ENCODE results near the gene CCDC201.
"Not testable (repeated sequence)": the region's sequence is repeated elsewhere in the genome, so short reads cannot be mapped to it uniquely, and the experiment has no call there.

CCDC201 gene

DNA sequence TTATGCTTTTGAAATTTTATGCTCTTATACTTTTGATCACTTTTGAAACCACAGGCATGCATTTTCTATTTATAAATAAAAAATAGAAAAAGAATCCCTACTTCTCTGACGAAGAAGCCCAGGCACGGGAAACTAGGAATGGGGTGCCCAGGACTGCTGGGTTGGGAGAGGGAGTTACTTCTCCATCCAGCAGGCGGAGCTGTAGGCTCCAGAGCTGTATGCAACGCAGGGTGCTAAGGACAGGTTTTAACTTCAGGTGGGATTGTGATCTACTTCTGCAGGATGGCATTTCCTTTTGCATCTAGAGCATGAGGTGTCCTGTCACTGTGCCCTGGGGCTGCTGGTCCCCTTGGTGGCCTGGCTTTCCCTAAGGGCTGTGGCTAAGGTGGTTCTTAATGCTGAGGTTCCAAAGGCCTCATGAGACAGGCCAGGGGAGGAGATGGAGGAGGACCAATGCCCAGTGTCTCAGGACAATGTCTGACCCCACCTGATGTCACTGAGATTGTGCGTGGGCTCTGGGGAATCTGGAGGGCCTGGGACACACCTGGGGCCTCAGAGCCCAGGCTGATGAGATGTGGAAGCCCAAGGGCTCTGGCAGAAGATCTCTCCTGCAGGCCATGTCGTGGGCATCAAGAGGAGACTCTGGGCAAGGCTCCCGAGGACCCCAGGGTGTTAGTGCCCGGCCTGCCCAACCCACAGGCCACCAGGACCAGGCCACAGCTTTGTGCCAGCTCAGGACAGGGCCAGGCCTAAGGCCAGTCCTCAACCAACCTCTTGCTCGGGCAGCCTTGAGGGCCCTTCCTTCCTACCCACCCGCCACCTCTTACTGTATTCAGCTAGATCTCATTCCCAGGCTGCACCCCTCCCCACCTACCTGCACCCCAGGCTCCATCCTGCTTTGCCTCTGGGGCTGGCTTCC is 507 bp downstream of the CCDC201 start:
- no peak for DNase-seq

DNA sequence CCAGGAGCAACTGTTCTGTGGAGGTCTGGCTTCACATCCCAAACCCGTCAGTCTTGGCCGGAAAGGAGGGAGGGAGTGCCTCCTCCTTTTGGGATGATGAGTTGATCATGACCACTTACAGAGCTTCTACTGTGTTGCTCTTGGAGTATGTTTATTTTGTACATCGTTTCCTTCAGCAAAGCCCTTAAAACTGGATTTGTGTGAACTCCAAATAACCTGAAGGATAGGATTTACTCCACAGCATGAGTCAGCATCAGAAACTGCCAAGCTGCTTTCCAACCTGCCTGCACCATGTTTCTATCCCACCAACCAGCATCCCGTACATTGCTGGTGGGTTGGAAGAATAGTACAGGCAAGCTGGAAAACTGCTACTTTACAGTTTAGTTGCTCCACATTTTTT is 3.5 kb downstream of the CCDC201 start:
- no peak for DNase-seq

DNA sequence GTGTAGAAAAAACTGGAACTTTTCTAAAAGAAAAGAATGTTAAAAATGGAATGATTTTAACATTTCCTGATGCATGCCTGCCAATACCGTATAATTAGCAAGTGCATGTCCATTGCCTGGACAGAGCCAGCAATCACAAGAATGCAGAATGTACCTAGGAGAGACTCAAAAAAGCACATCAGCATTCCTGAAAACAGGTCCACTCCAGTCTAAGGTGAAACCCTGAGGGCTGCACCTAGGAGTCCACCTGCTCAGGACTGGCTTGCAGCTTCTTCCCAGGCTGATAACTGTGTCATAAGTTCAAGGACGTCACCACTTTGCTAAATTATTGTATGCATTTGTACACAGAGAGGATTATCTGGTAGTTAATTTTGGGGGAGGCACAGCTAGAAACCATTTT is 5.4 kb downstream of the CCDC201 start:
- DNase-seq, result no peak

DNA sequence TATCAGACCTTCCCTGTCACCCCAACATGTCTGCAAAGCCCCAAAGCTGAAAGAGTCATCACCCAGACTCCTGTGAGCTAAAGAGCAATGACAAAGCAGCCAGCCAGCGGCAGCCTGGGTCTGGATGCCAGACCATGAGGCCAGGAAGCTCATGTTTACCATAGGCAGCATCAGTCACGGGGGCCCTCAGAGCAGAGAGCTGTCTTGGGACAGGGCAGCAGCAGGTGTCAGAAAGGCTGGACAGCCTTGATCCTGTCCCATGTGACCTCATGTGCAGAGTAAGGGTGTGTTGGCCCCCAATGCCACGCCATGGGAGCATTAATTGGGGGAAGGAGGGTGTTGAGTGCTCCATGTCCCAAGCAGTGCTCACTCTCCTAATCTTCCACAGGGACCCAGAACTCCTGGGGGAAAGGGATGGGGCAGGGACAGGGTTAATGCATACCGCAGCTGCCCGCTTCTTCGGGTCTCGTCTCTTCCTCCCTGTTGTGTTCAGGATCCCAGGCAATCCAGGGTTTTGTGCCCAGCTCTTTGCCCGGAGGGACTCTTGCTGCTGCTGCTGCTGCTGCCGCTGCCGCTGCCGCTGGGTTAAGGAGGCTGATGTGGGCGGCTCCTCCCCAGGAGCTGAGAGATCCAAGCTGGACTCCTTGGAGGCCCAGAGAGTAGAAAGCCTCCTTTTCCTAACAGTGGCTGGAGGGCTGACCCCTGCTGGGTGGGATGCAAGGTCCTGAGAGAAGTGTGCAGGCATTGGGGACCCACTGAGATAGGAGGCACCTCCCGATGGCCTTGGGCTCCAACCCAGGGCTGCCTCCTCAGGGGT is 7.1 kb downstream of the CCDC201 start:
- DNase-seq, result no peak

DNA sequence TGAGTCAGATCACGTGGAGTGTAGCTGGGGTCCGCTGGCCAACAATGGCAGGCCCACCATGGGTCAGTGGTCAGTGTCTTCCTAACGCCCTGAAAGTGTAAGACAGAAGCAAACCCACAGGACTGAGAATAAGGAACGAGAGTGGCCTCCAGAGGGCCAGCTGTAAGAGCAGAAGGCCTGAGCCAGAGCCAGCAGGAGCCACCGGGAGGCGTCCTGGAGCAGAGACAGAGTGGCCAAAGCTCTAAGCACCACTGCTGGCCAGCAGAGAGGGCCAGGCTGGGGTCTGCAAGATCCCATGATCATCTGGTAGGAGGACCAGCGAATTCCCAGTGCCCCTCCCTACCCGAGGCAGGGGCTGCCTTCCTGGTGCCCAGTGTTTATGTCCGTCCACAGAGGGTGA is 9.2 kb downstream of the CCDC201 start:
- no peak for DNase-seq

DNA sequence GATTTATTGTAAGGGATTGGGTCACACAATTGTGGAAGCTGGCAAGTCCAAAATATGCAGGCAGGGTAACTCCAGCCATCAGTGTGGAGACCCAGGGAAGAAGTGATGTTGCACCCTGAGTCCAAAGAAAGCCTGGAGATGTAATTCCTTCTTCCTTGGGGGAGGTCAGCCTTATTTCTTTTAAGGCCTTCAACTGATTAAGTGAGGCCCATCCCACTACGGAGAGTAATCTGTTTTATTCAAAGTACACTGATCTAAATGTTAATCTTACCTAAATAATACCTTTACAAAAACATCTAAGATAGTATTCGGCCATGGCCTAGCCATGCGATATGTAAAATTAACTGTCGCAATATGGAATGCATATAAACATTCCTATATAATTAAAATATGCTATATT is 16.0 kb downstream of the CCDC201 start:
- DNase-seq, result not testable (repeated sequence)

DNA sequence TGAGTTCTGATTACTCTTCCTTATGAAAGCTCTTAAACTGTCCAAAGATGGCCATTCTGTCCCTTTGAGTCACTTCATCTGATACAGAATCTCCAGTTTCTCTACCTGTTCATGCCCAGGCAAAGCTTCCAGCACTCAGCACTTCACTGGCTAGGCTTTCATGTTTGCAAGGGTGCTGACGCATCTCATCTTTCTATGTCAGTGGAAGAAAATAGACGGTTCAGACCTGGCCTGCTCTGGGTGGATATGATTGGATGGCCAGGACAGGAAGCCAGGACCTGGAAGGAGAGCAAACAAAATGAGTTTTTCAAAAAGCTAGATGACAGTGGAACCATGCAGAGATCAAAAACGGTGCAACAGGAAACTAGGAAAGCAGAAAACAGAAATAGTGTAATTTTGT is 17.2 kb downstream of the CCDC201 start:
- not testable (repeated sequence) for DNase-seq

DNA sequence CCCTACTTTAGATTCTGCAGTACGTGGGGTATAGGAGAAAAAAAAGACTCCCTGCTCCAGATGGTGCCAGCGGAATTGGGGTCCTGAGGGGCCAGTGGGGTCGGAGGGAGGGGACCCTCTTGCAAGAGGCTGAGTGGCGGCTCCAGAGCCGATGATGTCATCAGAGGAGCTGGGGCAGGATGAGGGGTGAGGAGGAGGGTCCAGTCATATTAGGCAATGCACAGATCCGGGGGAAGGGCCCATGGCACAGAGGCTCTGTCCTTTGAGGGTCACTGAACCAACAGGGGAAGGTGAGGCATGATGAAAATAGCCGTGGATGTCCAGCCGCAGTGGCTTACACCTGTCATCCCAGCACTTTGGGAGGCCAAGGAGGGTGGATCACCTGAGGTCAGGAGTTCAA is 19.4 kb downstream of the CCDC201 start:
- DNase-seq, result not testable (repeated sequence)

DNA sequence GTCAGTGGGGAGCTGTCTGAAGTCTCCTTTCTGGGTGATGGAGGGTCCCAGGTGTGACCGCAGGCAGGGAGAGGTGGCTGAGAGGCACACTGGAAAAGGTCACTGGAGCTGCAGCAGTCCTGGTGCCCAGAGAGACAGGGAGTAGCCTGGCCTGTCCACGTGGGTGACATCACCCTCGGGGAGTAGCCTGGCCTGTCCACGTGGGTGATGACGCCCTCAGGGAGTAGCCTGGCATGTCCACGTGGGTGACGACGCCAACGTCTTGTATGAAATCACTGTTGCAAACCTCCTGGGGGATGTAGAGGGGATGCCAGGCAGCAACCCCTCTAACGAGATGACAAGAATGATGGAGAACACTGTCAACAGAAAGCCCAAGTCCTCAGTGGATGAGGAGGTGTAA is 19.9 kb downstream of the CCDC201 start:
- DNase-seq, result not testable (repeated sequence)

DNA sequence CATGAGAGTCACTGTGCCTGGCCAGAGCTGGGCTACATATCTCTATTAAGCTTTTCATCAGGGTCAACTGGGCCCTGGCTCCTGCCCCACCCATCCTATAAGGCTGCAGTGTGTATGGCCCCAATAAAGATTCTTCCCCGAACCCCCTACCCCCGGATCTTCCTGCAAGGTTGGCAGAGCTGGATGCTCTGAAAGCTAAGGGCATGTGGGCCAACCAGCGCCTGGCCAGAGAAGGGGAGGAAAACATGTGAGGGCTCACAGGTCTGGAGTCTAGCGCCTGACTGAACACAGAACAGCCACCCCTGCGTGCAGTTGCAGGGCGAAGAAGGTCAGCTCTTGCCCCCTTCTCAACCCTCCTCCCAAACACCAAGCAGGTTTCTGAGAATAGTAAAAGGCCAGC is 24.1 kb downstream of the CCDC201 start:
- not testable (repeated sequence) for DNase-seq

DNA sequence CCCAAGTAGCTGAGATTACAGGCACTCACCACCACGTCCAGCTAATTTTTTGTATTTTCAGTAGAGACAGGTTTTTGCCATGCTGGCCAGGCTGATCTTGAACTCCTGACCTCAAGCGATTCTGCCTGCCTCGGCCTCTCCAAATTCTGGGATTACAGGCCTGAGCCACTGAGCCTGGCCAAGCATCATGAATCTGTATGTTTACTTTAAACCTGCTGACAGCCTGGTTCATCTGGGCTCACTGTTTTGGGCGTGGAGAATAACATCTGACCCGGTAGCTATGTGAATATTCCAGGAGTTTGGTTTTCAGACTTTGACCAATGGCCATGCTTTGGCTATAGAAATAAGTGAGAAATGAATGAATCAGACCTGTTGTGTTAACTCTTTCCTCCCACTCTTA is 26.3 kb downstream of the CCDC201 start:
- not testable (repeated sequence) for DNase-seq

DNA sequence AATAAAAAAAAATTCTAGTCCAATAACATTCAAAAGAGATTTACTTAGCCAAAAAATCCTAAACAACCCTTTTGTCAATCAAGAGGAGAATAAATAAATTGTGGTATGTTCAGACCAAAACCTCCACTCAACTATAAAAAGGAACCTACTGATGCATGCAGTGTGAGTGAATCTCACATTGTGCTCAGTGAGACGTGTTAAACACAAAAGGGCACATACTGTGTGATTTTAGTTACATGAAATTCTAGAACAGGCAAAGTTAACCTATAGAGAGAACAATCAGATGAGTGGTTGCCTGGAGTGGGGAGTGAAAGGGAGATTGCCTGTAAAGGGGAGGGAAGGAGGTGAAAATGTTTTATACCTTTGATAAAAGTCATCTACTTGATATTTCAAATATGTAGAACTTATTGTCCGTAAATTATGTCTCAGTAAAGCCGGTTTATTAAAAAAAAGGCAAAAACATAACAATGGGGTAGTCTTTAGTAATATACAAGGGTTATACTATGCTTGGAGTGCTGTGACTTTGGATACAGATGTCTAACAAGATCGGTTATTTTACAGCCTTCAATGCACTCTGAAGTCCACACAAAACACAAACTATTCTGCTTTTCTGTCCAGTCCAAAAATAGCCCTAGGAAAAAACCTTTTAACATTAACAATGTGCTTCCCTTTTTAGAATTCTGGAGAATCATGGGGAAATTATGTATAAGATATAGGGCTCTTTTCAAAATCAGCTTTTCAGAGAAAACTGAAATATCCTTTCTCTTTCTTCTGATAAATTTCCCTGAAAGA is 30.8 kb downstream of the CCDC201 start:
- DNase-seq, result not testable (repeated sequence)

DNA sequence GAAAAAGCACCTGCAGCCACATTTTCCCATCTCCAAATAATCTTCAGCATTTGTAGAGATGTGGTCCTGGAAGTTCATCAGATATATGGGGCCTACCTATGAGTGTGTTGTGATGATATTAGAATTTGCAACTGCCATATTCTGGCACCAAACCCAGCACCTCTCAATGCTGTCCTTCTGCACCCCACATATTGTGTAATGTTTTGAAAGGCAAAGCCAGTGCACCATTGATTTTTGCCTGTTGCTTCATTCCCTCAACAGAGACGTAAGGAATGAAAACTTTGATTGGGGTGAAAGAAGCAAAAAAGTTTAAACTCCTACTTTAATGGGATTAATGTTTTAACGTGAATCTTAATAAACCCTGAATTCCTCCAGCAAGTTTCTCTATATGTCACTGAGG is 34.0 kb downstream of the CCDC201 start:
- not testable (repeated sequence) for DNase-seq

DNA sequence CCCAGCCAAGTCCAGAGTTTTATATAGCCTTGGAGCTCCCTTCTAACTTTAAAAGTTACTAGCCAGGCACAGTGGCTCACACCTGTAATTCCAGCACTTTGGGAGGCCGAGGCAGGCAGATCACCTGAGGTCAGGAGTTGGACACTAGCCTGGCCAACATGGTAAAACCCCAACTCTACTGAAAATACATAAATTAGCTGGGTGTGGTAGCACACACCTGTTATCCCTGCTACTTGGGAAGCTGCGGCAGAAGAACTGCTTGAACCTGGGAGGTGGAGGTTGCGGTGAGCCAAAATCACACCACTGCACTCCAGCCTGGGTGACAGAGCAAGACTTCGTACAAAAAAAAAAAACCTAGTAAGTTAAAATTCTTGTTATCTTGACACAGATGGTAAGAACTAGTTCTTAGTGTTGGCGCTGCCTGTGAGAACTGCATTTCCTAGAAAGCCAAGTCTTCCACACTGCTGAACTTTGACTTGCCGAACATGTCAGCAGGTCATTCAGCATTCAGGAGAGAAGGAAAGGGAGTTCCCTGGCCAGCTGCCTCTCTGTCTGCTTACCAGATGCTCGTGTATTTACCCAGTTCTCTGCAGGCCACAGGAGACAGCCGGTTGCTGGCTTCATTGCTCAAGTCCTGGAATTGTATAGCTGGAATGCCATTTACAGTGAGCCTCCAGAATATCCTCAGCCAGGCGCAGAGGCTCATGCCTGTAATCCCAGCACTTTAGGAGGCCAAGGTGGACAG is 40.3 kb downstream of the CCDC201 start:
- not testable (repeated sequence) for DNase-seq

DNA sequence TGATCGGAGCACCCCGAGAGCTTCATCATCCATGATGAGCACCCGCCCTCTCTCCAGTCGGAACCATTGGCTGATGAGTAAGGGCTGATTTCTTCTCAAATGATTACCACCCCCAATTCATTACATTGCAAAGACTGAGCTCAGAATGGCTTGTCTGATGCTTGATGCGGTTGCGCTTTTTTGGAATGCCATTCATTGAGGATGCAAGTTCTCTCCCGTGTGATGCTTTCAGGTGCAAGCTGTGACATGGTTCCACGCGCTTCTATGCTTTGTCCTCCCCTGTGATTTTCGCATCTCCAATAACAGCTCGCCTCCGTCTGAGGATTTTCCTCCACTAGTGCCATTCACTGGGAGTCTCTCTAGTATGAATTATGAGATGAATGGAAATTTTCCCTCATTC is 43.0 kb downstream of the CCDC201 start:
- not testable (repeated sequence) for DNase-seq

DNA sequence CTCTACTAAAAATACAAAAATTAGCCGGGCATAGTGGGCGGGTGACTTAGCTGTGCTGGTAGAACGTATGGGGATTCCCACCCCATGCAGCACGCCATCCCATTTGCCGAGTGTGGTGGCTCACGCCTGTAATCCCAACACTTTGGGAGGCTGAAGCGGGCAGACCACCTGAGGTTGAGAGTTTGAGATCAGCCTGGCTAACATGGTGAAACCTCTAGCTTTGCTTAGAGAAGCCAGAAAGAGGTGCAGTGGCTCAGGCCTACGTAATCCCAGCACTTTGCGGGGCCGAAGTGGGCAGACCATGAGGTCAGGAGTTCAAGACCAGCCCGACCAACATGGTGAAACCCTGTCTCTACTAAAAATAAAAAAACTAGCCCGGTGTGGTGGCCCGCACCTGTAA is 45.2 kb downstream of the CCDC201 start:
- DNase-seq, result not testable (repeated sequence)

DNA sequence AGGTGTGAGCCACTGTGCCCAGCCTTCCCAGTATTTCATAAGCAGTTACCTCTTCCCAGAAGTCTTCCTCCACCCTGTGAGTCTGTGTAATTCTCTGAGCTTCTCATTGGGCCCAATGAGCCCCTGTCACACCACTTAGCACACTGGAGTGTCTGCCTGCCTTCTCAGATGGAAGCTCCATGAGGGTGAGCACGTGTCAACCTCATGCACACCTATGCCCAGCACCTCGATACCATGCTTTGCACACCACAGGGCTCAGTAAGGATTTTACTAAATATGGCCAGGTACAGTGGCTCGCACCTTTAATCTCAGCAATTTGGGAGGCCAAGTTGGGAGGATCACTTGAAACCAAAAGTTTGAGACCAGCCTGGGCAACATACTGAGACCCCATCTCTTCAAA is 46.3 kb downstream of the CCDC201 start:
- DNase-seq, result not testable (repeated sequence)

DNA sequence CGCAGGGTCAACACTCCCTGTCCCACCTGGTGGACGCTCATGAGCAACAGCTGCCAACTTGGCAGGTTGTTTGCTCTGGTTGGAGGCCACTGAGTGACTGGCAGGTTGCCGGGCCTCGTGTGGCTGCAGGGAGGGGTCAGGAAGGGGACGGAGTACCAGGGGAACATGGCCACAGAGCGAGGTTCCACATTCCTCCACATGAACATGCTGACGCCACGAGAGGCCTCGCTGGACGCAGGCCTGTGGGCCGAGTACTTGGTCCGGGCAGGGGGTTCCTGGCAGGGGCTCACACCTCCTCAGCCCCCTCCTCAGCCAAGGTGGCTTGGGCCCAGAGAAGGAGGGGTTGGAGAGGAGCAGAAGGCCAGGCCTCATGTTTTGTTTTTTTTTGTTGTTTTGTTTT is 54.1 kb downstream of the CCDC201 start:
- DNase-seq, result not testable (repeated sequence)

DNA sequence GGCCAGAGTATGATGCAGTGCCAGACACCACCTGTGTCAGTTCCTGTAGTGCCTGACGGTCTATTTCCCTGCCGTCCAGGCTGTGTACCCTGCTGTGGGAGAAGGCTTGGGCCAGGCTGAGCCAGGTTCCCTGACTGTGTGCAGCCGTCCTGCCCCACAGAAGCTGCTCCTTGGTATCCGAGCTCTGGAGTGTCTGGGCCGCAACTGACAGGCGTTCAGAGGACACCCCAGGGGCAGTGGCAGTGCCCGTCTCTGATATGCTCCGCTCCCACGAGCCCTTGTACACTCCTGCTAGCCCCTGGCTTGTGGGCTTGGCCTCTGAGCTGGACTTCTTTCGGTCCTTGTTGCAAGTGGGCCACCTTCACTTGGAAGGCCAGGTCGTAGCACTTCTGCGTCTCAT is 55.0 kb downstream of the CCDC201 start:
- not testable (repeated sequence) for DNase-seq

DNA sequence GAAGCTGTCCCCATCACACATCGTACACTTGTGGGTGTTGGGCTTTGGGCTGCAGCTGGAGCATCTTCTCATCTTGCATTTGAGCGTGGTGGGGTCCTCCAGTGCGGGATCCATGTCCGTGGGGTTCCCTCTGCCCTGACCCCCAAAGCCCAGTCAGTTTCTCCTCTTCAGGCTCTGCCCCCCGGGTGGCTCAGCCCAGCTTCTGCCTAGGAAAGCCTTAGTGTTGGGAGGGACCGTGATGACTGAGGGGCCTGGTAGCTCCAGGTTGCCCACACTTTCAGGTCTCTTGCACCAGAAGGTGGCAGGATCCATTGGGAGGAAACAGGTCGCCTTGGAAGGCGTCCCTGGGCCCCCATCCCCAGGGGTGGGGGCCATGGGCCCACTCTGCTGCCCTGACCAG is 55.9 kb downstream of the CCDC201 start:
- DNase-seq, result not testable (repeated sequence)

DNA sequence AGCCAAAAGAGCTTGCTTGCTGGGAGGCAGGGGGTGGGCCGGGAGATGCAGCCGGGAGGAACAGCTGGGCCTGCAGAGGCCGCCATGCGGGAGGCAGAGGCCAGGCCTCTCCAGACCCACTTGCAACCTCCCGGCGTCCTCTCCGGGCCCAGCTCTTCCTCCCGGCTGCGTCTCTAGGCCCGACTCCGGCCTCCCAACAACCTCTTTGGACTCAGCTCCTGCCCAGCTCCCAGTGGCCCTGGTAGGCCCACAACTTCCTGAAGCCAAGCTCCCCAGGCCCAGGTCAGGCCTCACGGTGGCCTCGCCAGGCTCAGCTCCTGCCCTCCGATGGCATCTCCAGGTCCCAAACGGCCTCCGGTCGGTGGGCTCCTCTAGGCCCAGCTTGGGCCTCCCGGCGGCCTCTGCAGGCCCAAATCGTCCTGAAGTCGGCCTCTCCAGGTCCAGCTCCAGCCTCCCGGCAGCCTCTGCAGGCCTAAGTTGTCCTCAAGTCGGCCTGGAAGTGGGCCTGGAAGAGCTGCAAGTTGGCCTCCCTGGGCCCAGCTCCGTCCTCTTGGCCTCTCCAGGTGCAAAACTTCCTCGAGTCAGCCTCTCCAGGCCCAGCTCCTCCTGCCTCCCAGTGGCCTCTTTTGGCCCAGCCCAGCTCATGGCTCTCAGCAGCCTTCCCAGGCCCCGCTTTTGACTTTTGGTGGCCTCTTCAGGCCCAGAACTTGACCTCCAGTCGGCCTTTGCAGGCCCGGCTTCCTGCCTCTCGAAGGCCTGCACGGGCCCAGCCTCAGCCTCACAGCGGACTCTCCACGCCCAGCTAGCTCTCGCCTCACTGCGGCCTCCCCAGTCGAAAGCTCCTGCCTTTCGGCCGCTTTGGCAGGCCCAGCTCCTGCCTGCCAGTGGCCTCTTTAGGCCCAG is 58.4 kb downstream of the CCDC201 start:
- DNase-seq, result not testable (repeated sequence)

All from effector CD8-positive, alpha-beta T cell (primary cell).